ENCODE measurements around the gene GALR2.

GALR2 gene

GRCh38 chr17:76095943-76096342, 21.4 kb downstream of the GALR2 start:
- Histone ChIP-seq H3K4me1 (ENCODE audit: insufficient read depth, low read length, severe bottlenecking) (no peaks in the 10 kb centered on the region), H3K79me2 (ENCODE audit: insufficient read depth, low read length) (no peaks in the 10 kb centered on the region), H2AFZ (ENCODE audit: low read length) (no peak overlapping the region), H4K20me1 (ENCODE audit: insufficient read depth, low read length) (no peaks in the 10 kb centered on the region), H3K9me3 (ENCODE audit: low read length) (no peaks in the 10 kb centered on the region), H3K9me2 (ENCODE audit: low read depth, low read length) (no peaks in the 10 kb centered on the region), H3K27ac (ENCODE audit: low read depth, low read length, poor library complexity, severe bottlenecking) (no peak overlapping the region), H3K4me2 (ENCODE audit: low read length) (no peak overlapping the region), H3K27me3 (ENCODE audit: insufficient read depth, low read length) (no peaks in the 10 kb centered on the region), H3K9ac (ENCODE audit: low read length) (no peak overlapping the region), H3F3A (ENCODE audit: insufficient read depth, low read length) (no peaks in the 10 kb centered on the region), H3K4me3 (ENCODE audit: low read depth, low read length, poor library complexity, severe bottlenecking) (no peak overlapping the region), H3K36me3 (ENCODE audit: insufficient read depth, low read length) (peaks cover 60% of the 10 kb centered on the region)
- TF ChIP-seq CTCF (IDR thresholded peaks at IDR 0.05; ENCODE audit: low read length) (no peak), EZH2 (IDR thresholded peaks at IDR 0.05; ENCODE audit: borderline replicate concordance, low read length) (no peak)

DNA sequence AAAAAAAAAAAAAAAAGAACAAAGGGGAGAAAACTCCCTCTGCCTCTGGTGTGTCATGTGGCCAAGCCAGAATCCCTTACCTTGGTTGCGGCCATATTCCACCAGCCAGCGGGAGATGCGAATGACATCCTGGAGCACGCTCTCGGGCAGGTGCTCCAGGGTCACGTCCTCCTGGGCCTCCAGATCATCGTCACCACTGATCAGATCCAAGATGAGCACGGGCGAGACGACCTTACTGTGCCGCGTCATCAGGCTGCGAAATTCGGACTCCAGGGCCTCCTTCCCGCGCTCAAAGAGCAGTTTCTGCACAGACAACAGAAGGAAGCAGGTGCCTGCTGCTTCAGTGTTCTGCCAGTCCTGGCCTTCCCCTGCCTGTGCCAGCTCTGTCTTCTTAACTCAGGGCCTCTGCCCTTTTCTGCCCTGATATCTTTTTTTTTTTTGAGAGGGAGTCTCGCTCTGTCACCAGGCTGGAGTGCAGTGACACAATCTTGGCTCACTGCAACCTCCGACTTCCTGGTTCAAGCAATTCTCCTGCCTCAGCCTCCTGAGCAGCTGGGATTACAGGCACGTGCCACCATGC, 23.2 kb downstream of the GALR2 start:
- Histone ChIP-seq H3K9ac (ENCODE audit: low read length) (no peak overlapping the region), H3K9me2 (ENCODE audit: low read depth, low read length) (no peaks in the 10 kb centered on the region), H3K4me2 (ENCODE audit: low read length) (no peak overlapping the region), H3K9me3 (ENCODE audit: low read length) (no peaks in the 10 kb centered on the region), H3K79me2 (ENCODE audit: insufficient read depth, low read length) (no peaks in the 10 kb centered on the region), H3K4me1 (ENCODE audit: insufficient read depth, low read length, severe bottlenecking) (peaks cover 2% of the 10 kb centered on the region), H3K36me3 (ENCODE audit: insufficient read depth, low read length) (peaks cover 65% of the 10 kb centered on the region), H4K20me1 (ENCODE audit: insufficient read depth, low read length) (no peaks in the 10 kb centered on the region), H3K4me3 (ENCODE audit: low read depth, low read length, poor library complexity, severe bottlenecking) (no peak overlapping the region), H2AFZ (ENCODE audit: low read length) (no peak overlapping the region), H3K27me3 (ENCODE audit: insufficient read depth, low read length) (no peaks in the 10 kb centered on the region), H3K27ac (ENCODE audit: low read depth, low read length, poor library complexity, severe bottlenecking) (no peak overlapping the region), H3F3A (ENCODE audit: insufficient read depth, low read length) (no peaks in the 10 kb centered on the region)
- TF ChIP-seq CTCF (IDR thresholded peaks at IDR 0.05; ENCODE audit: low read length) (no peak), EZH2 (IDR thresholded peaks at IDR 0.05; ENCODE audit: borderline replicate concordance, low read length) (no peak)

- H3K79me2 ChIP-seq (ENCODE audit: insufficient read depth, low read length), result no peaks in the 10 kb centered on the region
- peaks cover 27% of the 10 kb centered on the region; the same call in 1 of the 2 replicates for H3K36me3 ChIP-seq (ENCODE audit: insufficient read depth, low read length)
- no peaks in the 10 kb centered on the region for H3K9me3 ChIP-seq (ENCODE audit: low read length)
- no peaks in the 10 kb centered on the region for H3F3A ChIP-seq (ENCODE audit: insufficient read depth, low read length)
- TF ChIP-seq EZH2 (IDR thresholded peaks at IDR 0.05; ENCODE audit: borderline replicate concordance, low read length), result no peak
- TF ChIP-seq CTCF (IDR thresholded peaks at IDR 0.05; ENCODE audit: low read length), result no peak
- H4K20me1 ChIP-seq (ENCODE audit: insufficient read depth, low read length), result no peaks in the 10 kb centered on the region
- peak overlapping the region; percentile 95 for H3K4me2 ChIP-seq (ENCODE audit: low read length)
- no peak overlapping the region for H3K27ac ChIP-seq (ENCODE audit: low read depth, low read length, poor library complexity, severe bottlenecking)
- H3K4me1 ChIP-seq (ENCODE audit: insufficient read depth, low read length, severe bottlenecking), result peaks cover 12% of the 10 kb centered on the region
- no peak overlapping the region for H2AFZ ChIP-seq (ENCODE audit: low read length)
- no peaks in the 10 kb centered on the region for H3K27me3 ChIP-seq (ENCODE audit: insufficient read depth, low read length)
- peak overlapping the region; percentile 80 for H3K9ac ChIP-seq (ENCODE audit: low read length)
- H3K4me3 ChIP-seq (ENCODE audit: low read depth, low read length, poor library complexity, severe bottlenecking), result peak overlapping the region; percentile 87
- H3K9me2 ChIP-seq (ENCODE audit: low read depth, low read length), result no peaks in the 10 kb centered on the region
These were observed 28.3 kb downstream of the GALR2 start for GRCh38 chr17:76102944-76103273.
